ENCODE data around the gene PKD2. TPM values are rescaled to one million over a fixed set of nuclear protein-coding genes. Genes with fewer than 3 reads are reported as not detected.

Gene PKD2
- total RNA-seq, 4 donors from 2014 or later: 10.8 to 36.7 (median 18.2) TPM

GRCh38 chr4:88059766-88060165 is 52.3 kb downstream of the PKD2 start:
- Histone ChIP-seq H3K36me3 (peaks cover 48% of the 10 kb centered on the region), H3K27ac (no peak overlapping the region), H3K4me1 (no peaks in the 10 kb centered on the region), H3K27me3 (no peaks in the 10 kb centered on the region), H3K4me3 (no peak overlapping the region), H3K9me3 (no peaks in the 10 kb centered on the region)
- TF ChIP-seq EP300 (IDR thresholded peaks at IDR 0.05): no peak
- TF ChIP-seq CTCF (IDR thresholded peaks at IDR 0.05): no peak
- no peak for TF ChIP-seq POLR2AphosphoS5 (IDR thresholded peaks at IDR 0.05)
- TF ChIP-seq POLR2A (IDR thresholded peaks at IDR 0.05): no peak
- no peak for DNase-seq (ENCODE audit: low spot score in 2 of 2)
- 47% methylated on average over 2 of the region's 2 CpGs for WGBS

- Histone ChIP-seq H3K36me3 (peaks cover 50% of the 10 kb centered on the region), H3K4me3 (no peak overlapping the region)
- no peak for TF ChIP-seq EP300 (IDR thresholded peaks at IDR 0.05)
- TF ChIP-seq POLR2AphosphoS5 (IDR thresholded peaks at IDR 0.05): no peak
- no peak for TF ChIP-seq CTCF (IDR thresholded peaks at IDR 0.05)
- TF ChIP-seq POLR2A (IDR thresholded peaks at IDR 0.05): no peak
These were observed 53.0 kb downstream of the PKD2 start for GRCh38 chr4:88060431-88060830.

GRCh38 chr4:88062311-88062710 is 54.9 kb downstream of the PKD2 start:
- TF ChIP-seq CTCF (IDR thresholded peaks at IDR 0.05) (no peak), EP300 (IDR thresholded peaks at IDR 0.05) (no peak), POLR2A (IDR thresholded peaks at IDR 0.05) (no peak), POLR2AphosphoS5 (IDR thresholded peaks at IDR 0.05) (no peak)
- H3K27ac ChIP-seq: no peak overlapping the region
- no peak for DNase-seq (ENCODE audit: low spot score in 2 of 2)
- peaks cover 51% of the 10 kb centered on the region for H3K36me3 ChIP-seq
- H3K4me3 ChIP-seq: no peak overlapping the region
- H3K27me3 ChIP-seq: no peaks in the 10 kb centered on the region
- no peaks in the 10 kb centered on the region for H3K9me3 ChIP-seq
- 71% methylated on average over 1 of the region's 1 CpG for WGBS
- H3K4me1 ChIP-seq: no peaks in the 10 kb centered on the region

More at GRCh38 chr4:88060431-88060830, 53.0 kb downstream of the PKD2 start:
- Histone ChIP-seq H3K9me3 (no peaks in the 10 kb centered on the region), H3K27me3 (no peaks in the 10 kb centered on the region), H3K27ac (no peak overlapping the region), H3K4me1 (no peaks in the 10 kb centered on the region)
- 86% methylated on average over 2 of the region's 2 CpGs for WGBS
- no peak for DNase-seq (ENCODE audit: low spot score in 2 of 2)

GRCh38 chr4:88062843-88063242 is 55.4 kb downstream of the PKD2 start:
- peaks cover 51% of the 10 kb centered on the region for H3K36me3 ChIP-seq

More at GRCh38 chr4:88062843-88063242, 55.4 kb downstream of the PKD2 start:
- DNase-seq (ENCODE audit: low spot score in 2 of 2): no peak
- no peak for TF ChIP-seq CTCF (IDR thresholded peaks at IDR 0.05)
- TF ChIP-seq POLR2AphosphoS5 (IDR thresholded peaks at IDR 0.05): no peak
- no peak for TF ChIP-seq EP300 (IDR thresholded peaks at IDR 0.05)
- TF ChIP-seq POLR2A (IDR thresholded peaks at IDR 0.05): no peak
- H3K9me3 ChIP-seq: no peaks in the 10 kb centered on the region
- H3K27me3 ChIP-seq: no peaks in the 10 kb centered on the region
- no peaks in the 10 kb centered on the region for H3K4me1 ChIP-seq
- H3K27ac ChIP-seq: no peak overlapping the region
- H3K4me3 ChIP-seq: no peak overlapping the region
- WGBS: 90% methylated on average over 1 of the region's 1 CpG
